RWPE1 (cell line): ENCODE results near the gene HS6ST3.

ENCODE experiments used
- CTCF ChIA-PET: fragments of 350-600 bp; sonication (Branson Sonifier 250); formaldehyde crosslinking; extraction: SDS; loops from one replicate; lab custom pipeline; 2021; lab: Yijun Ruan, JAX
- POLR2A ChIA-PET: fragments of 400-600 bp; formaldehyde crosslinking; extraction: SDS; loops from one replicate; lab custom pipeline; 2020; ENCODE audit warnings: antibody characterized with exemption; ENCODE audit not compliant: low non-redundant PET; lab: Yijun Ruan, JAX
- DNase-seq: peaks from one replicate; pipeline ENCODE4 v3.0.0; 2012; ENCODE audit warnings: low spot score
- H3K27ac ChIP-seq: fragments of 450-650 bp; 2 replicates; pipeline ENCODE4 v1.5.1; 2017
- TF ChIP-seq, protein P1 (sequence below): fragments of 450-650 bp; conservative IDR thresholded peaks from 2 replicates; pipeline ENCODE4 v1.5.1; 2017; ENCODE audit warnings: low read depth, mild to moderate bottlenecking

The HS6ST3 gene

GRCh38 chr13:96797136-96797535 lies 707.2 kb downstream of the HS6ST3 start:
- ChIA-PET POLR2A (no interaction called here), CTCF (no interaction called here)
- DNase-seq = no peak
- H3K27ac ChIP-seq = no peak overlapping the region
- TF ChIP-seq, protein P1, sequence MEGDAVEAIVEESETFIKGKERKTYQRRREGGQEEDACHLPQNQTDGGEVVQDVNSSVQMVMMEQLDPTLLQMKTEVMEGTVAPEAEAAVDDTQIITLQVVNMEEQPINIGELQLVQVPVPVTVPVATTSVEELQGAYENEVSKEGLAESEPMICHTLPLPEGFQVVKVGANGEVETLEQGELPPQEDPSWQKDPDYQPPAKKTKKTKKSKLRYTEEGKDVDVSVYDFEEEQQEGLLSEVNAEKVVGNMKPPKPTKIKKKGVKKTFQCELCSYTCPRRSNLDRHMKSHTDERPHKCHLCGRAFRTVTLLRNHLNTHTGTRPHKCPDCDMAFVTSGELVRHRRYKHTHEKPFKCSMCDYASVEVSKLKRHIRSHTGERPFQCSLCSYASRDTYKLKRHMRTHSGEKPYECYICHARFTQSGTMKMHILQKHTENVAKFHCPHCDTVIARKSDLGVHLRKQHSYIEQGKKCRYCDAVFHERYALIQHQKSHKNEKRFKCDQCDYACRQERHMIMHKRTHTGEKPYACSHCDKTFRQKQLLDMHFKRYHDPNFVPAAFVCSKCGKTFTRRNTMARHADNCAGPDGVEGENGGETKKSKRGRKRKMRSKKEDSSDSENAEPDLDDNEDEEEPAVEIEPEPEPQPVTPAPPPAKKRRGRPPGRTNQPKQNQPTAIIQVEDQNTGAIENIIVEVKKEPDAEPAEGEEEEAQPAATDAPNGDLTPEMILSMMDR = no peak

- TF ChIP-seq, protein P1 = no peak
- no peak for DNase-seq
- H3K27ac ChIP-seq = no peak overlapping the region
- POLR2A ChIA-PET = no interaction called here
- CTCF ChIA-PET = interaction anchor here (0.6 kb wide), 1 partner anchor 163 kb away, joined by 4 read pairs; no protein-coding TSS in a partner anchor
These were observed 713.7 kb downstream of the HS6ST3 start for GRCh38 chr13:96803456-96804100.

- no peak for DNase-seq
- ChIA-PET CTCF (interaction anchor here (0.6 kb wide), 1 partner anchor 162 kb away, joined by 4 read pairs; no protein-coding TSS in a partner anchor), POLR2A (no interaction called here)
- TF ChIP-seq, protein P1 = no peak
- H3K27ac ChIP-seq = no peak overlapping the region
These were observed 714.3 kb downstream of the HS6ST3 start for GRCh38 chr13:96804174-96804573.

DNA sequence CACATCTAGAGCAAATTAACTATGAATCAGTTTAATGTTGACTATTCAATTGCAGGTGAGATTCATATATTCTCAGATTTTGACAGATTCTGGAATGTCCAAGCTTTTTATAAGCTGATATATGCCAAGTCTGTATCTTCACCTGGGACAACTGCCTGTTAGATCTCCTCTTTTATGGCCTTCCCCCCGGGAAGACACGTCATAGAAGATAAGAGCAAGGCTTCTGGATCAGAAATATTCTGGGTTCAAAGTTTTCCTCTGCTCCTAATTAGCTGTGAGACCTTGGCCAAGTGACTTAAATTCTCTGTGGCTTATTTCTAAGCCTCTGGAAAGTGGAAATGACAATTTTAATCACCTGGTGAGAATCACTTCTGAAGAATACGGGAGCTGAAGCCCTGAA lies 716.8 kb downstream of the HS6ST3 start:
- TF ChIP-seq, protein P1 = no peak
- ChIA-PET POLR2A (interaction anchor here (0.5 kb wide), 1 partner anchor 732 kb away, joined by 3 read pairs; no protein-coding TSS in a partner anchor), CTCF (no interaction called here)
- DNase-seq = no peak
- no peak overlapping the region for H3K27ac ChIP-seq

- no peak for DNase-seq
- ChIA-PET CTCF (no interaction called here), POLR2A (no interaction called here)
- TF ChIP-seq, protein P1 = no peak
- H3K27ac ChIP-seq = no peak overlapping the region
These were observed 719.6 kb downstream of the HS6ST3 start for GRCh38 chr13:96809366-96810096.

- POLR2A ChIA-PET = no interaction called here
- CTCF ChIA-PET = no interaction called here
- DNase-seq = no peak
- TF ChIP-seq, protein P1 = no peak
- H3K27ac ChIP-seq = no peak overlapping the region
These were observed 720.2 kb downstream of the HS6ST3 start for GRCh38 chr13:96810104-96810503.
